Mucosa of rectum (tissue), 2 donors: ENCODE results near the gene TCF4.

Source experiments
- H3K27ac ChIP-seq, 2 donors: one replicate each; pipeline ENCODE4 v1.7.0; 2013; ENCODE audit warnings: inconsistent platforms in 2 of 2, low read depth in 2 of 2, low read length in 2 of 2
- H3K27me3 ChIP-seq, 2 donors: one replicate each; pipeline ENCODE4 v1.7.0; 2013; ENCODE audit warnings: low read length in 2 of 2; ENCODE audit not compliant: control insufficient read depth in 2 of 2, insufficient read depth in 2 of 2
- H3K36me3 ChIP-seq, 2 donors: one replicate each; pipeline ENCODE4 v1.7.0; 2013; ENCODE audit warnings: low read length in 2 of 2; ENCODE audit not compliant: control insufficient read depth in 2 of 2, insufficient read depth in 2 of 2
- H3K4me1 ChIP-seq, 2 donors: one replicate each; pipeline ENCODE4 v1.7.0; 2013; ENCODE audit warnings: low read length in 2 of 2, mild to moderate bottlenecking in 1 of 2; ENCODE audit not compliant: control insufficient read depth in 2 of 2, insufficient read depth in 2 of 2
- H3K4me3 ChIP-seq, 2 donors: one replicate each; pipeline ENCODE4 v1.7.0; 2013; ENCODE audit warnings: low read length in 2 of 2
- H3K9ac ChIP-seq, 2 donors: one replicate each; pipeline ENCODE4 v1.7.0; 2013; ENCODE audit warnings: low read length in 2 of 2, low read depth in 1 of 2, mild to moderate bottlenecking in 1 of 2
- H3K9me3 ChIP-seq, 2 donors: one replicate each; pipeline ENCODE4 v1.7.0; 2013; ENCODE audit warnings: low read length in 2 of 2; ENCODE audit not compliant: control insufficient read depth in 2 of 2
- donor health status: healthy.
- donor health status: Normal muscosa, but diverticular disease.

The TCF4 gene

DNA sequence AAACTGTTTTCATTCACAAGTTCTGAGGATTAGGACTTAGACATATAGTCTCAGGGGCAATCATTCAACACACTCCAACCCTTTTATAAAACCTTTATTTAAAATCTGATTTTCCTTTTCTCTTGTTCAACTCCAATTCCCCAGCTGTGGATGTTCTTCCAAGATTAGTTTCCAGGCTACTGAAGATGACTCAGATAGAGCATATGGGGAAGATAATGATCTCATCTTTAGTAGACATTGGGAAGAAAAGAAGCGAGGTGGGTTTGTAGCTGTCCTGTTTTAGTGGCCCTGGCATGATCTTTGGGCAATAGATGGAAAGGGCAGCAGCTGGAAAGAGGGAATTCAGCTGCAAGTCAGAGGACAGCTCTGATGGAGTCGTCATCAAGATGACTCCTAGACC is 381.1 kb downstream of the TCF4 start:
- Histone ChIP-seq H3K4me3 (no peak overlapping the region), H3K4me1 (no peaks in the 10 kb centered on the region), H3K27ac (no peak overlapping the region), H3K9me3 (no peaks in the 10 kb centered on the region), H3K36me3 (no peaks in the 10 kb centered on the region), H3K27me3 (no peaks in the 10 kb centered on the region), H3K9ac (no peak overlapping the region)

DNA sequence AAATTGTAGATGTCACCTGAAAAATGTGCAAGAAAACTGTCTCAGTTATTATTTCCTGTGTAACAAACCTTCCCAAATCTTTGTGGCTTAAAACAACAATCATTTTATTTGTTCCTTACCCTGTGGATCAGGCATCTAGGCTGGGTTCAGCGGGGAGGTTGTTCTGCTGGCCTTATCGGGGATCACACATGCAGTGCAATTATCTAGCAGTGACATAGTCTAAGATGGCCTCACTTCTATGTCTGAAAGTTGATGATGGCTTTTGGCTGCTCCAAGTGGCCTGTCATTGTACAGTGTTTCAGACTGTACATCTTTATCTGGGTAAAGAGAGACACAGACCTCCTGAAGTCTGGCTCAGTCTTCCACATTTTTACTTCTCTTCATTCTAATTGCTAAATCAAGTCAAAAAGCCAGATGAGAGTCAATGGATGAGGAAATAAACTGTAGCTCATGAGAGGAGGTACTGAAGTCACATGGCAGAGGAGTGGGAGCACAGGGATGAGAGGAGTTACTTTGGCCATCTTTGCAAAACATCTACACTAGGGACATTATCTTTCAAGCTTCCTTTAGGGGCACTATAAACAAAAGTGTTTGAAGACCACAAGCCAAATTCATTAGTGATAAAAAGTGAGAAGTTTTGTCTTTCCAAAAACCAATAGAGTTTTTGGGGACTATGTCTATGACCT is 385.6 kb downstream of the TCF4 start:
- Histone ChIP-seq H3K9ac (no peak overlapping the region), H3K4me3 (no peak overlapping the region), H3K27ac (no peak overlapping the region), H3K27me3 (no peaks in the 10 kb centered on the region), H3K9me3 (no peaks in the 10 kb centered on the region), H3K4me1 (no peaks in the 10 kb centered on the region), H3K36me3 (no peaks in the 10 kb centered on the region)

DNA sequence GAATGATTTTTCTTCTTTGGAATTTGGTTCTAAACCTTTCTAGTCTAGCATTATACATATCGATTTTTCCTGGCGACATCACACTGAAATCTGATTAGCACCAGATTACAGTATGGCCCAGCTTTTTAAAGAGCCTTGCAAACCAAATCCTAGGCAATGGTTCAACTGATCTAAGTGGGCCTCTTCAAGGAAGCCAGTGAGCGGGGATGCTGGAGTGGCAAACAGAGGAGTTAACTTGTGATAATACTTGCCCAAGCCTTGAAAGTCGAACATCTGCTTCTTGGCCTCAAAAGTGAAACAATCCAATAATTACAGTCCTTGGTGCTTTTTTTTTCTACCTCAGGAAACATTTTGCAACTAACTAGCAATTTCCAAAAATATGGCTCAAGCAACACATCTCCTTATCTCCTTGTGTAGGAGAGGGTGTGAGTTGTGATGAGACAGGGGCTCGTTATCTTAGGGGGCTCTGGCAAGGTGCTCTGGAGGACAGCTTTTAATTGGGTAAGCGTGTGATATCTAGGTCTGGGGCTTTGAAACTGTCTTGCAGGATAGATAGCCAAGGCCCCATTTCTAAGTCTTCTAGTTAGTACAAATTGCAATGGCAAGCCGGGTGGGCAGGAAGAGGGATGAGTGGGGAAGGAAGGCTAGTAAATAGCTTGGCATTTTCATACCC is 388.6 kb downstream of the TCF4 start:
- Histone ChIP-seq H3K9me3 (no peaks in the 10 kb centered on the region), H3K27ac (no peak overlapping the region), H3K4me1 (no peaks in the 10 kb centered on the region), H3K36me3 (no peaks in the 10 kb centered on the region), H3K27me3 (no peaks in the 10 kb centered on the region), H3K9ac (no peak overlapping the region), H3K4me3 (no peak overlapping the region)

DNA sequence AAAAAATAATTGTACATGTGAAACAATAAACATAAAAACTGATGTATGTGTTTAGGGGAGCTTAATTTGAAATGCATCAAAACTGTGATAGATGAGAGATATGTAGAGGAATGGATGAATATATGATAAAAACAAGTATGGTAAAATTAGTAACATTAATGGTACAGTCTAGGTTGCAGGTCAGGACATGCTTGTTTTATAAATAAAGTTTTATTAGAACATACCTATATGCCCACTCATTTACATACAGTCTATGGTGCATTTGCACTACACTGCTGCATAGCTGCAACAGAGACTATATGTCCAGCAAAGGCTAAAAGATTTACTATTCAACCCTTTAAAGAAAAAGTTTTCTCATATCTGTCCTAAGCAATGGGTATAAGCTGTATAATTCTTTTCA is 392.1 kb downstream of the TCF4 start:
- Histone ChIP-seq H3K27me3 (no peaks in the 10 kb centered on the region), H3K27ac (no peak overlapping the region), H3K9me3 (no peaks in the 10 kb centered on the region), H3K4me1 (no peaks in the 10 kb centered on the region), H3K9ac (no peak overlapping the region), H3K4me3 (no peak overlapping the region), H3K36me3 (no peaks in the 10 kb centered on the region)

DNA sequence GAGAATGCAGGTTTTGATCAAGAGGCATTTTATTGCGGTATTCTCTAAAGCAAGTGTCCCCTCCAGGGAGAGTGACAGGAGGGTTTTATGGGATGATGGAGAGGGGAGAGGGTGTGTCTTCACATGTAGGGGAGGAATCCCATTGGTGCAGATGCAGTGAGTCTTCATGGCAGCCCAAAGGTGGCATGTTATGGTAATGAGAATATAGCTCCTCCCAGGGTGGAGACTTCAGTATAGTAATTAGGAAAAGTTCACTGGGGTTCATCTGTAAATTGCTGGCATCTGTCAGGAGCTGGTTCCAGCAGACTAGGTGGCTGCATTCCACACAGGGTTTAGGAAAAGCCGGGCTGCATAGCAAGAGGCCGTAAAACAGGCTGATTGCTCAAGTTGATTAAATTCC is 398.0 kb downstream of the TCF4 start:
- Histone ChIP-seq H3K4me3 (no peak overlapping the region), H3K4me1 (no peaks in the 10 kb centered on the region), H3K9me3 (no peaks in the 10 kb centered on the region), H3K36me3 (no peaks in the 10 kb centered on the region), H3K27ac (no peak overlapping the region), H3K27me3 (no peaks in the 10 kb centered on the region), H3K9ac (no peak overlapping the region)

DNA sequence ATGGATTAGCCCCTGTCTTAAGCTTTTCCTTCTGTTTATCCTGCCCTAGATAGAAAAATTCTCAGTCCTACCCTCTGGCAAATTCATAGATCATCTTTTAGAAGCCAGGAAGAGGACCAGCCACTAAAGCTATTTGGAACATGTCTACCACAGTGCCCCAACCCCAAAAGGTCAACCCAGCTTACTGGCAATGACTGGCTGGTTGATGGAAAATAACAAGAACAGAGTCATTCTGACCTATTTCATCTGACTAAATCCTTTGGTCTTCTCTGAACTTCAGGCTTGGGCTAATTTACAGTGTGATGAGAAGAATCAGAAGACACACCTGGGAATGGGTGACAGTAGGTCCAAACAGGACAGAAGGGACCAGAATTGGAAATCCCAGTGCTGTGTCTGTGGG is 401.4 kb downstream of the TCF4 start:
- Histone ChIP-seq H3K9me3 (no peaks in the 10 kb centered on the region), H3K4me1 (no peaks in the 10 kb centered on the region), H3K27ac (no peak overlapping the region), H3K4me3 (no peak overlapping the region), H3K36me3 (no peaks in the 10 kb centered on the region), H3K27me3 (no peaks in the 10 kb centered on the region), H3K9ac (no peak overlapping the region)

DNA sequence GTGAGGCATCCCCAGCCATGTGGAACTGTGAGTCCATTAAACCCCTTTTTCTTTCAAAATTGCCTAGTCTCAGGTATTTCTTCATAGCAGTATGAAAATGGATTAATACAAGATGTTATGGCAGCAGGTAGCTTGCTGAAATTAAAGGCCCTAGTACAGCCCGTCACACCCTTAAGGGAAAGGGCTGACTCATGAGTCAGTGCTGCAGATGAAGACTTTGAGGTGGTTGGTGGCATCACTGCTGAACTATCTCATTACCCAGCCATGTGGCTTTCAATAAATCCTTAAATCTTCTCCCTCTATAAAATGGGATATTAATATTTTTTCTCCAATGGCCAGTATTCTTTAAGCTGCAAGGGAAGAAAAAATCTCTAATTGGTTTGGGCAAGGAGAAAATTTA is 402.6 kb downstream of the TCF4 start:
- H3K27me3 ChIP-seq = no peaks in the 10 kb centered on the region
- H3K36me3 ChIP-seq = no peaks in the 10 kb centered on the region
- no peak overlapping the region for H3K9ac ChIP-seq
- no peak overlapping the region for H3K27ac ChIP-seq
- no peaks in the 10 kb centered on the region for H3K4me1 ChIP-seq
- no peak overlapping the region for H3K4me3 ChIP-seq
- no peaks in the 10 kb centered on the region for H3K9me3 ChIP-seq

DNA sequence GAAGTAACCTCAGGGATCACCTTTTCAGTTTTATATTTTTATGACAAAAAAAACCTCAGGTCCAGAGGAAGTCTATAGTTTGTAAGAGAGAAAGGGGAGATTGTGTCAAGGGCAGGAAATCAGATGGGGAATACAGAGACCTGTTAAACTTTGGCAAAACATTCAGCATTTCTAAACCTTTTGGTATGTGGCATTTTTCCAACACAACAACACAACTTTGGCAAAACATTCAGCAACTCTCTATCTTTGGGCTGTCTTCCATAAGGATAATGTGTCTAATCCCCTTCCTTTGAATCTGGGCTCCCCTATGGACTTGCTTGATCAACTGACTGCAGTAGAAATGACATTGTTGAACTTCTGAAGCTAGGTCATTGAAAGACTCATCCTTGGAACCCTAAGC is 408.2 kb downstream of the TCF4 start:
- Histone ChIP-seq H3K27ac (no peak overlapping the region), H3K27me3 (no peaks in the 10 kb centered on the region), H3K36me3 (no peaks in the 10 kb centered on the region)

DNA sequence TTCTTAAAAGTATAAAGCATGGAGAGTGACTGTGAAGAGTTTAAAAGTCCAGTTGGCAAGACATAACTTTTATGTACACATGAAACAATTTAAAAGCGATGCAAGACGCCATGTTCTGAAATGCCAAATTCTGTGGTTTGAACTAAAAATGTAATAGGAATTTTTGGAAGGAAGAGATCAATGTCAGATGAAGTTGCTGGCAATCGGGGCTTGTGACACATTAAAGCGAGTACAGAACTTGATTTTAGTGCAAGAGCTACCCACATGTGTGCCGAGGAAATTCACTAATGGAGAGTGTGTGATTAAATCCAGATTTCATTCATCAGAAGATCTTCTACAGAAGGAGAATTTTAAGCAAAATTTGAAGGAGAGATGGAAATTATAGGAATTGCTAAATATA is 408.6 kb downstream of the TCF4 start:
- Histone ChIP-seq H3K9me3 (no peaks in the 10 kb centered on the region), H3K4me3 (no peak overlapping the region)

More for the DNA sequence above, 408.2 kb downstream of the TCF4 start:
- H3K9me3 ChIP-seq = no peaks in the 10 kb centered on the region
- no peak overlapping the region for H3K4me3 ChIP-seq
- no peak overlapping the region for H3K9ac ChIP-seq
- no peaks in the 10 kb centered on the region for H3K4me1 ChIP-seq

DNA sequence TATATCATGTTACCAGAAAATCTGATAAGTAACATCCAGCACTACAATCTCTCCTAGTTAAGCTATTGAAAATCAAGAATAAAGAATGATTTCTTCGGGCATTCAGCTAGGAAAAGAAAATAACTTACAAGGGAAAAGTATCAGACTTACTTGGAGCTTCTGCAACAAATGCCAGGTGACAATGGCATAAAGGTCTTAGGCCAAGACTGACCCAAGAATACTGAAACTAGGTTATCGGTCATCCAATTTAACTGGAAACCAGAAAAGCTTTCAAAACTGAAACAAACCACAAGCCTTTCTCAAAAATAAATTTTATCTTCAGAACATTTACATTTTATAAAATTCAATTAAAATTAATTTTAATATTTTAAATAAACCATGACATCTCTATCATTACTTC is 414.7 kb downstream of the TCF4 start:
- Histone ChIP-seq H3K4me1 (no peaks in the 10 kb centered on the region), H3K36me3 (no peaks in the 10 kb centered on the region), H3K27ac (no peak overlapping the region), H3K9ac (no peak overlapping the region), H3K27me3 (no peaks in the 10 kb centered on the region), H3K9me3 (no peaks in the 10 kb centered on the region), H3K4me3 (no peak overlapping the region)

More for the DNA sequence above, 408.6 kb downstream of the TCF4 start:
- Histone ChIP-seq H3K27me3 (no peaks in the 10 kb centered on the region), H3K27ac (no peak overlapping the region), H3K36me3 (no peaks in the 10 kb centered on the region), H3K4me1 (no peaks in the 10 kb centered on the region), H3K9ac (no peak overlapping the region)
